Prostate gland (tissue), 2 donors: ENCODE measurements around the gene SAV1.

Experiments
- POLR2A ChIP-seq: fragments of 450-650 bp; IDR thresholded peaks from one replicate; pipeline ENCODE4 v1.6.1; 2016; ENCODE audit warnings: antibody characterized with exemption, mild to moderate bottlenecking
- TF ChIP-seq, protein P1 (sequence below), 4 experiments: fragments of 200-600 bp in 2 of 4; fragments of 450-650 bp in 2 of 4; sonication (generic) in 2 of 4; IDR thresholded peaks; 1 replicate in 3 of 4; 2 replicates in 1 of 4; pipeline ENCODE4 v1.5.1; 2016 to 2019; ENCODE audit warnings: antibody characterized with exemption in 4 of 4, mild to moderate bottlenecking in 2 of 4, moderate library complexity in 2 of 4

DNA sequence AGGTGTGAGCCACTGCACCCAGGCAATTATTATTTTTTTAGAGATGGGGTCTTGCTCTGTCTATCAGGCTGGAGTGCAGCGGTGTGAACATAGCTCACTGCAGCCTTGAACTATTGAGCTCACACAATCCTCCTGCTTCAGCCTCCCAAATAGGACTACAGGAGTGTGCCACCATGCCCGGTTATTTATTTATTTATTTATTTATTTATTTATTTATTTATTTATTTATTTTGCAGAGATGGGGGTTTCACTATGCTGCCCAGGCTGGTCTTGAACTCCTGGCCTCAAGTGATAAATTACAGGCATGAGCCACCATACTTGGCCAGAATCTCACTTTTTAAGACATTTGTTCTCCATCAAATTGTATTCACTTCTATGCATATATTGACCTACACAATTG is 51.8 kb downstream of the SAV1 start:
- TF ChIP-seq POLR2A, result no peak
- TF ChIP-seq, protein P1, sequence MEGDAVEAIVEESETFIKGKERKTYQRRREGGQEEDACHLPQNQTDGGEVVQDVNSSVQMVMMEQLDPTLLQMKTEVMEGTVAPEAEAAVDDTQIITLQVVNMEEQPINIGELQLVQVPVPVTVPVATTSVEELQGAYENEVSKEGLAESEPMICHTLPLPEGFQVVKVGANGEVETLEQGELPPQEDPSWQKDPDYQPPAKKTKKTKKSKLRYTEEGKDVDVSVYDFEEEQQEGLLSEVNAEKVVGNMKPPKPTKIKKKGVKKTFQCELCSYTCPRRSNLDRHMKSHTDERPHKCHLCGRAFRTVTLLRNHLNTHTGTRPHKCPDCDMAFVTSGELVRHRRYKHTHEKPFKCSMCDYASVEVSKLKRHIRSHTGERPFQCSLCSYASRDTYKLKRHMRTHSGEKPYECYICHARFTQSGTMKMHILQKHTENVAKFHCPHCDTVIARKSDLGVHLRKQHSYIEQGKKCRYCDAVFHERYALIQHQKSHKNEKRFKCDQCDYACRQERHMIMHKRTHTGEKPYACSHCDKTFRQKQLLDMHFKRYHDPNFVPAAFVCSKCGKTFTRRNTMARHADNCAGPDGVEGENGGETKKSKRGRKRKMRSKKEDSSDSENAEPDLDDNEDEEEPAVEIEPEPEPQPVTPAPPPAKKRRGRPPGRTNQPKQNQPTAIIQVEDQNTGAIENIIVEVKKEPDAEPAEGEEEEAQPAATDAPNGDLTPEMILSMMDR (IDR thresholded peaks at IDR 0.05), result no peak
